Upper lobe of left lung (tissue), 4 donors: Measurements from ENCODE around the gene IL1R1.

Experiments used
- CTCF ChIP-seq, 6 experiments: fragments of 450-650 bp in 4 of 6; fragments of 200-600 bp in 2 of 6; sonication (generic) in 2 of 6; IDR thresholded peaks; one replicate each; pipeline ENCODE4 v1.5.1; 2016 to 2019; ENCODE audit warnings: antibody characterized with exemption in 6 of 6
- EP300 ChIP-seq, 4 donors: sonication (generic); formaldehyde crosslinking; IDR thresholded peaks; one replicate each; pipeline ENCODE4 v1.5.1; 2017; ENCODE audit warnings: antibody characterized with exemption in 4 of 4, control low read depth in 2 of 4
- POLR2A ChIP-seq, 4 donors: fragments of 450-650 bp; IDR thresholded peaks; one replicate each; pipeline ENCODE4 v1.5.1; 2016 to 2017; ENCODE audit warnings: antibody characterized with exemption in 4 of 4, mild to moderate bottlenecking in 2 of 4
- POLR2AphosphoS5 ChIP-seq, 2 donors: sonication (generic); formaldehyde crosslinking; IDR thresholded peaks; one replicate each; pipeline ENCODE4 v1.5.1; 2017; ENCODE audit warnings: antibody characterized with exemption in 2 of 2

GRCh38 chr2:102099536-102100298 is 42.8 kb upstream of the IL1R1 start:
- TF ChIP-seq CTCF (IDR thresholded peaks at IDR 0.05) (no peak), POLR2A (IDR thresholded peaks at IDR 0.05) (no peak), POLR2AphosphoS5 (IDR thresholded peaks at IDR 0.05) (no peak), EP300 (IDR thresholded peaks at IDR 0.05) (no peak)
